ENCODE data around the gene FLVCR2. TPM values are rescaled to one million over a fixed set of nuclear protein-coding genes. Genes with fewer than 3 reads are reported as not detected.

Gene FLVCR2
- total RNA-seq, 1 experiment from 2014 or later, result 23.9 TPM

DNA sequence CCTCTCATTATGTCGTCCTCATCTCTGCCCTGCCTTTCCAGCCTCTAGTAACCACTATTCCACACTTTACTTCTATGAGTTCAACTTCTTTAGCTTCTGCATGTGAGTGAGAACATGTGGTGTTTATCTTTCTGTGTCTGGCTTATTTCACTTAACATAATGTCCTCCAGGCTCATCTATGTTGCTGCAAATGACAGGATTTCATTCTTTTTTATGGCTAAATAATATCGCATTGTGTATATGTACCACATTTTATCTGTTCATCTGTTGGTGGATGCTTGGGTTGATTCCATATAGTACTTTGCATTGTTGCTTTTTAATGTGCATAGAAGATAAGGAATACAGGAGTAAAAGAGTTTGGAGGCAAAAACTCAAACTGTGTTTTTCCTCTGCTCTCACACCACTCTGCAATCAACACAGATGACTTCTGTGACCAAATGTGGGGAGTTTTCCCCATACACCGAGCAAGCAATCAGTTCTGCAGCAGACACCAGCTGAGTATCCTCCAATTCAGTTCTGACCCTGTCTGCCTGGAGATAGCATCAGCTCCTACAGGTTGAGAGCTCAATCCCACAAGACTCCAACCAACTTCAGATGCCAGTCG, 24.6 kb upstream of the FLVCR2 start:
- no peak for DNase-seq (ENCODE audit: low read depth)

DNA sequence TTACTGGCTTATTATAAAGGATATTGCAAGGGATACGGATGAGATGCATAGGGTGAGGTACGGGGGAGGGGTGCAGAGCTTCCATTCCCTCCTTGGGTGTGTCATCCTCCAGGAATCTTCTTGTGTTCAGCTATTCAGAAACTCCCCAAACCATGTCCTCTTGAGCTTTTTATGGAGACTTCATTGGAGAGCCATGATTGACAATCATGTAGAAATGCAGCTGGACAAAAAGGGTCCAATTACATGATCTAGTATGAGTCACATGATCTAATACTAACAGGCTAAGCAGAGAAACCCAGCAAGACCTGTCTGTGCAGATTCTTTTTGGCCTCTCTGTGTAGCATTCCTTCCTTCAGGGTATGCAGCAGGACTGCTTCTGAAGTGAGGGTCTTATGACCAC, 23.9 kb upstream of the FLVCR2 start:
- peak; percentile 66 for DNase-seq (ENCODE audit: low read depth)

DNA sequence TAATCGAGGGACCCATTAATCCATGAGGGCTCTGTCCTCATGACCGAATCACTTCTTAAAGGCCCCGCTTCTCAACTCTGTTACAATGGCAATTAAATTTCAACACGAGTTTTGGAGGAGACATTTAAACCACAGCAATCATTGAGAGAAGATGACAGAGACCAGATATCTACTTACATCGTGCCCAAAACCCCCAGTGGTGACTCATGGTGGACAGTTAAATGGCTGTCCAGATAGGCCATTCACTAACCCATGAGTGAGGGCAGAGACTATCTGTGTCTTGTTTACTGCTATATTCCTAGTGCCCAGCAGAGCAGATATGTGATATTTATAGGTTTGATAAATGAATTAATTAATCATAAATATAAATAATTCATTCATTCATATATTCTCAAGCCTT, 20.0 kb upstream of the FLVCR2 start:
- DNase-seq (ENCODE audit: low read depth), result peak; percentile 28

DNA sequence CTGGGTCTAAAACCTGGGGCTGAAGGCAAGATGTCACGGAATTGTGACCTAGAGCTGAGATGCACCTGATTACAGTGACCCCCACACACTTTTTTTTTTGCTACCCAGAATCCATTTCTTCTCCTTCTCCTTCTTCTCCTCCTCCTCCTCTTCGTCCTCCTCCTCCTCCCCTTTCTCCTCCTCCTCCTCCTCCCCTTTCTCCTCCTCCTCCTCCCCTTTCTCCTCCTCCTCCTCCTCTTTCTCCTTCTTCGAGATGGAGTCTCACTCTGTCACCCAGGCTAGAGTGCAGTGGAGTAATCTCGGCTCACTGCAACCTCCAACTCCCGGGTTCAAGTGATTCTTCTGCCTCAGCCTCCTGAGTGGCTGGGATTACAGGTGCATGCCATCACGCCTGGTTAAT, 19.4 kb upstream of the FLVCR2 start:
- DNase-seq (ENCODE audit: low read depth), result no peak

DNA sequence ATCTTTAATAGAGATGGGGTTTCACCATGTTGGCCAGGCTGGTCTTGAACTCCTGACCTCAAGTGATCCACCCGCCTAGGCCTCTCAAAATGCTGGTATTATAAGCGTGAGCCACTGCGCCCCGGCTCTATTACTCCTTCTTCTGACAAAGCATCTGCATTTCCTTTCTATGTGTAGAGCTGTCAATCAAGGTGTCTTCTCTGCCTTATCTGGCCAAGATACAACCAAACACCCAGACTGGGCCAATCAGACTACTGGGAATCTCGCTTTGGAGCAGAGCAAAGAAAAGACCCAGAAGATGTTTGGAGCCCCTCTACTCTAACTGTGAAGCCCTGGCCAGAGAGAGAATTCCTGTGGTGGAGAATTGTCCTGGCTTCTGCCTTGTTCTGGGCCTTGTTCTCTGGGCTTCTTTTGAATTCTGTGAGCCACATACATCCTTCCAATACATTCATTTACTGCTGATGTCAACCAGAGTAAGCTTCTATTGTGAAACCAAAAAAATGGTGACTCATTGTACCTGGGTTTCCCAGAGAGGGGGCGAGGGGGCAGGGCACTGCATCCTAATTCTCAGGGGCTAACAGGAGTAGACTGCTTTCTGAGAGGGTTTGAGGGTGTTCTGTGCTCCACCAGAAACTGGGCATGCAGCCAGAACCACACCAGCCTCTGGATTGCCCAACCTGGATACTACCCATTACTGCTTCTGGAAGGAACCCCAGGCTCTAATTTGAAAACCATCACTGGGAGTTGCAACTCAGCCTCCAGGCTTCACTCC, 18.8 kb upstream of the FLVCR2 start:
- peak; percentile 75 for DNase-seq (ENCODE audit: low read depth)

DNA sequence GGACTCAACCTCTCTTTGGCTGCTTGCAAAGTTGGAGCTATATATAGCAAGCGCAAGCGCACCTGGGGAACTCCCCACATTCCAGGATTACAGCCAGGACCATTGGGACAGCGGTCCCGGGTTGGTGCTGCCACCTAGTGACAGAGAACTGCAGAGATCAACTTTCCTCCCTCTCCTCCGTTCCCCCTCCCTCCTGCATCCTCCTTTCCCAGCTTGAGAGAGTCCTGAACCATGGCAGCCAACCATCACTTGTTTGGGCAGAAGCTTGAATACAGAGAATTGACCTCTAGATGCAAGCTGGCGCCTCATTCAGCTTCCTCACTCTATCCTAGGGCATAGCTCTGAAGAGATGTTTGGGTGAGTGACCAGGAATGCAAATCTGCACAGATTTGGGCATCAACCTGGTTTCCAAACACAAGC, 17.4 kb upstream of the FLVCR2 start:
- DNase-seq (ENCODE audit: low read depth), result peak; percentile 68

DNA sequence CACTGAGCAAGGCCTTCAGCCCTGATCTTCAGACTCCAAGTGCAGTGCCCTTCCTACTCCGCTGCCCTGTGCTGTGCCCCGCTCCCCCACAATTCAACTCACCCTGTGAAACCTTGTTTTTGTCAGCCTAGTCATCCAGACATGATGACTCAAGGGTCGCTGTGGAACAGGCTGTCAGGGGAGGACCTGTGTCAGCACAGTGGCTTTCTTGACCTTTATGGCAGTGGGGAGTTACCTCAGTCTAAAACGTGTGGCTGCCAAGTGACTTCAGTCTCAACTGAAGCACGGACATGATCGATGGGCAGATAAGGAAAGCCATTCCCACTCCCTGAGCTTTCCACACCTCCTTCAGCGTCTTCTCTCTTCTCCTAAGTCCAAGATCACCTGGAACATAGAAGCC, 16.3 kb upstream of the FLVCR2 start:
- no peak for DNase-seq (ENCODE audit: low read depth)

DNA sequence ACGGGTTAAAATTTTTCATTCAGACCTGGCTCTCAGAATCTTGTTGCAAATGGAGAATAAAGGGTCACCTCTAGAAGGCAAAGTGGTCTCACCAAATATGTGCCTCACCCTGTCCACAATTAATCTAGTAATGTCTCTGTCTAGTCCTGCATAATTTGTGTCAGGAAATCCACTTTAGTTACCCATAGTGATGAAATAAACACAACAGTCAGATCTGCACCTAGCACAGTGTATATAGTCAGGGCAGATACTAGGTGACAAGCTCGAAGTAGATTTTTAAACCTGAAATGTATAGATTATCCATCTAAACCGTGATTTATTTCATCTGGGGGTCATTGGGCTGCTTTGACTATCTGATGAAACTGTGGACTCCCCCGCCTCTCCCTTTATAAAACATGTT, 15.9 kb upstream of the FLVCR2 start:
- no peak for DNase-seq (ENCODE audit: low read depth)

DNA sequence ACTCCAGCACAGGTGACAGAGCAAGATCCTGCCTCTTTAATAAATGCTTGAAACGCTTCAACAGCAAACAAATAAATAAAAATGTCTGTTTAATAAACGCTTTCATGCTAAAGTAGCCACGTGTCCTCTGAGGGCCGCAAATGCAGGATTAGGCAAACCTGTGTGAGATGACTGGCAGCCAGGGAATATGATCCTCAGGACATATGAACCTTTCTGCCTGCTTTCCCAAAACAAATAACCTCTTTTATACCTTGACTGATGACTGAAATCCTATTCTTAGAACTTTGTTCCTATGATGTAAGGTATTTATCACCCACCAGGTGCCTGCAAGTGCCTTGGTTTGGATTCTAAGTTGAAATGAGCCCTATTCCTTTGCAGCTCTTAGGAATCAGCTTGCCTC, 14.5 kb upstream of the FLVCR2 start:
- DNase-seq (ENCODE audit: low read depth), result no peak

DNA sequence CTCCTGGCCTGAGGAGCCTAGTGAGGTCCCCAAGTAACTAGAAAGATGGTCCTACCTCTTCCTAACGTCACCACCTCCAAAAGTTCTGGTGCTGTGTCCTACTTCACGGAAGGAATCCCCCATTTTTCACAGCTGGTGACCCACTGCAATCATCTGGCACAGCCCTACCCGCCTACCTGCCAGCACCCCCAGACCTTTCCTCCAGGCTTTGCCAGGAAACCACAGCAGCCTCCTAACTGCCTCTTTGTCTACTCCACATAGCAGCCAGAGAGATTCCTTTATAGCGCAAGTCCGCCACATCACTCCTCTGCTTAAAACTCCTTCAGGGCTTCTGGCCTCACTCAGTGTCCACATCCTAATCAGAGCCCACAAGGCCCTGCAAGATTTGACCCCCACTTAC, 13.4 kb upstream of the FLVCR2 start:
- no peak for DNase-seq (ENCODE audit: low read depth)

DNA sequence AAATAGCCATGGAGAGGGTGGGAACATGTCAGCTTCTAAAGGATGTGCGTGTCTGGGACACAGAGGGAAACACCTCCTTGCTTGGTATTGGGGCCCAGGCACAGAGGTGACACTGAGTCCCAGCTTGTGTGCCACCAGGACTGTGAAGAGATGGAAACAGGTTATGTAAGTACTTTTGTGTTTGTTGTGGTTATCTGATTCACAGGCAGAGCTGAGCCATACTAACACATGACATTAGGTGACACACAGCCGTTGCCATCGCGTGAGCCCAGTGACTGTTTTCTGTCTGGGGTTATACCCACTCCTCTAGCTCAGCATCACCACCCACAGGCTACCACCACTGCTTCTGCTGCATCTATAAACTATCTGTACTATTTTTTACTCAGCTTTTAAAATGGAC, 12.1 kb upstream of the FLVCR2 start:
- peak; percentile 69 for DNase-seq (ENCODE audit: low read depth)

DNA sequence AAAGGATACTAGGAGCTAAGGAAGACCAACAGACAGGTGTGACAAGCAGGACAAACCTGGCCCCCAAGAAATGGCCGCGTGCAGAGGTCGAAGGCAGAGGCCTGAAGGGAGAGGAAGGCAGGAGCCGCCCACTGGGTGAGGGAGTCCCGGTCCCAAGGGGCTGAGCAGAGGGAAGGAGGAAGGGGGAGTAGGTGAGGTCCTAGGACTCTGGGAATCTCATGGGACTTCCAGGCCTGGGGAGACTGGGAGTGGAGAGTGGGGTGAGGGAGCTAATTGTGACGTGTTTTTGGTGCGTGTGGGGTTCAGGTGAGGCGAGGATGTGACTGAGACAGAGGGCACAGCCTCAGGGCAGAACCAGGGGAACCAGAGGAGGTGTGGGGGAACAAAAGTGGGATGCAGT, 11.7 kb upstream of the FLVCR2 start:
- DNase-seq (ENCODE audit: low read depth), result no peak

DNA sequence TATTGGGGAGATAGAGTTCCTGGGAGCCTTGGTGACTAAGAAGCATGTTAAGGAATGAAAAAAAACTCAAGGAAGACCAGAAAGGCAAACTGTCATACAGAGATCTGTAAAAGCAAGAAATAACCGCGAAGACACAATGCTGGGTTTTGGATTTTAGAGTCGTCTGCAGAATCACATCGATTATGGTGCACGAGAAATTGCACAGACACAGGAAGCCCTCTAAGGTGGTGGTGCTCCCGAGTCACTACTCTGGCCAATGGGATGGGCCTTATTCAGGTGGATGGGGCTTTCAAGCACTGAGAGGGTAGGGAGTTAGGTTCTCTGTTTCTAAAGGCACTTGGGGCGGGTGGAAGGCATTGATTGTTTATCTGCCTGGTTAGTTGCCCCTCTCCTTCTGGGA, 10.3 kb upstream of the FLVCR2 start:
- no peak for DNase-seq (ENCODE audit: low read depth)

DNA sequence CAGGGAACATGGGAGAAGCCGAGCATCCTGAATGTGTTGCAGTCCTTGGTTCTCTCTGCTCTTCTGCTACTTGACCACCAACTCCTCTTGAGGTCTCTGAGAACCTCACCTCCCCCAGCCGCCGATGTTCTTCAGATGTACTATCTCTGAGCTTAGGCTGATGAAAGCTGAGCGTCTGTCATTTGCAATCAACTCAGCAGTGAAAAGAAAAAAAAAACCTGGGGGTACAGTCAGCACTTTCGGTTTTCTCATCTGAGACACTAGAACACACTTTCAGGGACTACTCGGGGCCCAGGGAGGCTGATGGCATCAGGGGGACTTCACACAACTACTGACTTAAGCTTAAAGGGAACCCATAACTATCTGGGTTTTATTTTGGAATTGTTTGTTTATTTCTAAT, 9.6 kb upstream of the FLVCR2 start:
- DNase-seq (ENCODE audit: low read depth), result no peak

DNA sequence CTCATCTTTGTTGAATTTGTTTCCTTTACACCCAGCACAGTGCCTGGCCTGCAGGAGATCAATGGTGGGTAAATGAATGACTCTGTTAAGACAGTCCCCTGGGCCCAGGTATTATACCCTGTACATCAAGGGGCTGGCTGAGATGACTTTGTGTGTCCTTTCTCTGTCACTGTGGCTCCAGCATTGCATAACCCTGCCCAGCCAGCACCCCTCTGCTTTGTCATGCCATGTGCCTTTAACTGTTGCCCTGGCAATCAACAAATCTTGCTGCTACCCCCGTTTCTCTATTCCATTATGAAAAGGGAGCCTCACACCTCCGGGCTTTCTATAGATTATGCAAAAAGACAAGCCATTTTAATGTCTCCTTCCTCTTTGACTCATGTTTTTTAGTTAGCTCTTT, 7.6 kb upstream of the FLVCR2 start:
- DNase-seq (ENCODE audit: low read depth), result no peak

DNA sequence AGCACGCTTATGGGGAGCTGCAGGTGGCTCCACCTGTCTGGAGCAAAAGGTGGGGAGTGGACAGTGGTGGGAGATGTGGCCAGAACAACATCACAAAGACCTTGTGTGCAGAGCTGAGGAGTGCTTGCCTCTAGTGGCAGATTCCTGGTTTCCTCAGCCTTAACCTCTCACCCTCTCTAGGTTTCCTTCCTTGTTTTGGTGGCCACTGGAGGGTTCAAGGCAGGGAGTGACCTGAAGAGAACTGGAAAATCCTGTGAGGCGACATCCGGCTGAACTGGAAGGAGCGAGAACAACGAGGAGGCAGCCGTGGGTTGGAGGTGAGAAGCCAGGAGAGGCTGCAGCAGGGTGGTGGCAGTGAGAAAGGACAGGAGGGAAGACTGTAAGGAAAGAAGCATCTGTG, 6.3 kb upstream of the FLVCR2 start:
- no peak for DNase-seq (ENCODE audit: low read depth)

DNA sequence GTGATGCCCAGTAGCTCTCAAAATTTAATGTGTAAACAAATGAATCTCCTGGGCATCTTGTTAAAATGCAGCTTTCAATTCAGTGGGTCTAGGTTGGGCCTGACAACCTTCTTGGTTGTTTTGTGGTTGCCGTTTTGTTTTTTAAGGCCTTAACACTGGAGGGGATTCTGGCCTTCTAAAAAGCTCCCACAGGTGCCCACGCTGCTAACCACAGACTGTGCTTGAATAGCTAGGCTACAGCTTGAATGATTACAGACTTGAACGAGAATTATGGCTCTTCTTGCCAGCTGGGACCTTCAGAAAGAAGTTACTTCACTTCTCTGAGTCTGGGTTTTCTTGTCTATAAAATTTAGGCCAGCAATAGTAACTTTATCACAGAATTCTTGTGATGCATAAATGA, 1.3 kb upstream of the FLVCR2 start:
- no peak for DNase-seq (ENCODE audit: low read depth)

DNA sequence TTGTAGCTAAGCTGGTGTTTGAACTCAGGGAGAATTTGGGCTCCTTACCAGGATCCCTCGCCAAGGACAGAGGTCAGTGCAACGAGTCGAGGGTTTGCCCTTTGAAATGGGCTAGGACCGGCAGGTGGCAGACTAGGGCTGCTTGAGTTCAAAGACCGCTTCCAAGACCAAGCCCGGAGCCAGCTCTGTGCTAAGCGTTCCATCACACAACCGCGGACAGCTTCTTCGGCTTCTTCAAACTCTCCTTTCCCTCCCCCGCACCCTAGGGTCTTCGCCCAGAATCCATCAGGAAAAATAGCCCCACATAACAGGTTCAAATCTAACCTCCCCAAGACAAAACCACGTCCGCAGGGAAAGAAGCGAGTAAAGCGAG, 705 bp upstream of the FLVCR2 start:
- DNase-seq (ENCODE audit: low read depth), result peak; percentile 82

DNA sequence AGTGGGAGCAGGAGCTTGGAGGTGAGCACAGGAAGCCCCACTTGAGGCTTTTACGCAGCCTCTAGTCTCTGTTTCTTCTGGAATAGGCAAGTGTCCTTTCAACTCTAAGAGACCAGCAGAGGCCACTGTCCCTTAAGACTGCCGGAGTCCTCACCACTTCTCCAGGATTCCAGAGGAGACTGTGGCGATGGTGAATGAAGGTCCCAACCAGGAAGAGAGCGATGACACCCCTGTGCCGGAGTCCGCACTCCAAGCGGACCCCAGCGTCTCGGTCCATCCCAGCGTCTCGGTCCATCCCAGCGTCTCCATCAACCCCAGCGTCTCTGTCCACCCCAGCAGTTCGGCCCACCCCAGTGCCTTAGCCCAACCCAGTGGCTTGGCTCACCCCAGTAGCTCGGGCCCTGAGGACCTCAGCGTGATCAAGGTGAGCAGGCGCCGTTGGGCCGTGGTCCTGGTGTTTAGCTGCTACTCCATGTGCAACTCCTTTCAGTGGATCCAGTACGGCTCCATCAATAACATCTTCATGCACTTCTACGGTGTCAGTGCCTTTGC, 442 bp downstream of the FLVCR2 start:
- DNase-seq (ENCODE audit: low read depth), result peak; percentile 72

DNA sequence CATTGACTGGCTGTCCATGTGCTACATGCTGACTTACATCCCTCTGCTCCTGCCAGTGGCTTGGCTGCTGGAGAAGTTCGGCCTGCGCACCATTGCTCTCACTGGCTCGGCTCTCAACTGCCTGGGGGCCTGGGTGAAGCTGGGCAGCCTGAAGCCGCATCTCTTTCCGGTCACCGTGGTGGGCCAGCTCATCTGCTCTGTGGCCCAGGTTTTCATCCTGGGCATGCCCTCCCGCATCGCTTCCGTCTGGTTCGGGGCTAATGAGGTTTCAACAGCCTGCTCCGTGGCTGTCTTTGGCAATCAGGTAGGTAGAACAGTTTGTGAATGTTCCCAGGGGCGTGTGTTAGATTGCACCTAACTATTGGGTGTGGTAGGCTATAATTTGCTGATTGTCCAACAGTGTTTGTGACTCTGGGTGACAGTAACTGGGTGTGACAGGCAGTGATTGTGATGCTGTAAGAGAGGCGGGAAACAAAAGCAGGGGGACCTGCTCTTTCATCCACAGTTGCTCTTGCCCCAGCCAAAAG, 981 bp downstream of the FLVCR2 start:
- DNase-seq (ENCODE audit: low read depth), result no peak

DNA sequence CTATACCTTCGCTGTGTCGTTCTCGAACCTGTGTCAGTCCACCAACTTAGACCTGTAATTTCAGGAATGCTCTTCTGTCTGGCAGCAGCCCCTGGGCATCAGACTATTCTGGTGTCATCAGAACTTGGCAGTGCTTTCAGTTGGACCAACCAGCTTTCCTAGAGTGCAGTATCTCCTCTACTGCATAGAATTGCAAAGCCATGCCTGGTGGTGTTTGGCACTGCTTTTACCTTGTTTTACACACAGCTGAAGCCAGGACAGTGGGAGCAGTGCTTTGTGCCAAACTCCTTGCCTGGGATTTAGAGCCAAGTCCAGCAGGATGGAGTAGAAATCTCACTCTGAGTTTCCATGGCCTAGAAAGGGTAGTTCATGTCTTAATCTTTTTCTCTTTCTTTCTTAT, 1.5 kb downstream of the FLVCR2 start:
- DNase-seq (ENCODE audit: low read depth), result peak; percentile 13

DNA sequence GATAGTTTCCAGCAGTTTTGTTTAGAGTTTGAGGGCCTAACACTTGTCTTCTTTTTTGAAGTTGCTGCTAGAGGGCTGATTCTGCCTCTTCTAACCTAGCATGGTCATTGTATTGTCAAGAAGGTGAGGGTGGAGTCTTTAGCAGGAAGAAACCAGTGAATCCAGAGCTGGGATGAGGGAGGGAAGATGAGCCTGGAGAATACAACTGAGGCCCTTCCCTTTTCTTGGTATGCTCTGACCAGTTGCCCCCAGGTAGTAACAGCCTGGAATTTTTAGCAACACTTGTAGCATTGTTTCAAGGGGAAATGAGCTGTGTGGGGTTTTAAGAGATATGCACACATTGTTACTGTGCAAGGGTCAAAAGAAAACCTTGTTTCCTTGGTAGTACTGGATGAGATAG, 9.0 kb downstream of the FLVCR2 start:
- no peak for DNase-seq (ENCODE audit: low read depth)

DNA sequence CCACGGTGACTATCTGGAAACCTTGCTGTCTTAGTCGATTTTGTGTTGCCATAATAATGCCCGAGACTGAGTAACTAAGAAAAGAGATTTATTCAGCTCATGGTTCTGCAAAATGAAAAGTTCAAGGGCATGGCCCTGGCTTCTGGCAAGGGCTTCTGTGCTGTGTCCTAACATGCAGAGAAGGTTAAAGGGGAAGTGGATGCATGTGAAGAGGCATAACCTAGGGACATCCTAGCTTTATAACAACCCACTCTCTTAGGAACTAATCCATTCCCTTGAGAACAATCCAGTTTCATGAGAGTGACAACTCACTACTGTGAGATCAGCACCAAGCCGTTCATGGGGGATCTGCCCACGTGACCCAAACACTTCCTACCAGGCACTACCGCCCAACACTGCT, 11.5 kb downstream of the FLVCR2 start:
- no peak for DNase-seq (ENCODE audit: low read depth)

All from LHCN-M2 (cell line).